GM12878 (cell line): ENCODE results near the gene RNLS. TPM values are rescaled to one million over a fixed set of nuclear protein-coding genes. Genes with fewer than 3 reads are reported as not detected.
A peak's percentile ranks its signal among the peaks of the same experiment; 100 is the strongest.

Source experiments
- ATAC-seq: fragments of 200-7000 bp; cut with Tn5 transposase; 3 replicates; pipeline ENCODE4 v1.9.1; 2020; ENCODE audit warnings: mild to moderate bottlenecking, moderate library complexity
- BruUV-seq: library from RNA; stranded (reverse); fragments of 400-500 nt; replicated peaks from 2 replicates; lab custom pipeline; 2021; lab: Mats Ljungman, UMichigan
- CTCF ChIA-PET: fragments of 300-600 bp; sonication (Branson Sonifier 250); formaldehyde crosslinking; extraction: SDS; loops from one replicate; lab custom pipeline; 2021; ENCODE audit warnings: inconsistent platforms; lab: Yijun Ruan, JAX
- POLR2A ChIA-PET: fragments of 350-600 bp; formaldehyde crosslinking; extraction: SDS; loops from one replicate; lab custom pipeline; 2021; ENCODE audit warnings: inconsistent platforms; lab: Charles Lee
- RAD21 ChIA-PET: fragments of 300-600 bp; sonication (Branson Sonifier 250); formaldehyde crosslinking; loops from one replicate; lab custom pipeline; 2023; ENCODE audit warnings: antibody characterized with exemption; ENCODE audit not compliant: unreplicated experiment; lab: Charles Lee
- SMC1A ChIA-PET: fragments of 300-600 bp; sonication (Branson Sonifier 250); formaldehyde crosslinking; loops from one replicate; lab custom pipeline; 2023; ENCODE audit not compliant: unreplicated experiment, uncharacterized antibody; lab: Charles Lee
- DNase-seq: peaks from one replicate; pipeline ENCODE4 v3.0.0-alpha.2; 2011; ENCODE audit warnings: low read depth, low spot score
- FAIRE-seq: peaks from 3 replicates; lab custom pipeline; 2011; peaks lifted over from hg19 to GRCh38; lab: Jason Lieb, UNC
- H2AFZ ChIP-seq: 2 replicates; pipeline ENCODE4 v1.6.0; 2011; ENCODE audit warnings: low read depth, low read length, control low read depth; ENCODE audit not compliant: control insufficient read depth
- H3K27ac ChIP-seq: 2 replicates; pipeline ENCODE4 v1.5.1; 2011; ENCODE audit warnings: control low read depth; ENCODE audit not compliant: control insufficient read depth, insufficient read depth
- H3K27me3 ChIP-seq, 2 experiments: replicated peaks in 1 of 2; 2 replicates each; pipeline versions ENCODE4 v1.6.0 to v1.6.1; 2011; ENCODE audit warnings: low read length in 1 of 2; ENCODE audit not compliant: control insufficient read depth in 2 of 2, insufficient read depth in 2 of 2
- H3K36me3 ChIP-seq, 2 experiments: 2 replicates each; pipeline ENCODE4 v1.5.1; 2011; ENCODE audit warnings: low read length in 1 of 2; ENCODE audit not compliant: control insufficient read depth in 2 of 2, insufficient read depth in 2 of 2
- H3K4me1 ChIP-seq: 2 replicates; pipeline ENCODE4 v1.6.1; 2011; ENCODE audit warnings: mild to moderate bottlenecking, low read length, moderate library complexity, mixed read lengths; ENCODE audit not compliant: control insufficient read depth, insufficient read depth
- H3K4me2 ChIP-seq: 2 replicates; pipeline ENCODE4 v1.6.0; 2011; ENCODE audit warnings: control low read depth; ENCODE audit not compliant: control insufficient read depth, insufficient read depth
- H3K4me3 ChIP-seq: fragments of 200-600 bp; sonication (generic); 2 replicates; pipeline ENCODE4 v1.5.1; 2016
- H3K79me2 ChIP-seq: 2 replicates; pipeline ENCODE4 v1.6.0; 2011; ENCODE audit warnings: low read length; ENCODE audit not compliant: control insufficient read depth, insufficient read depth
- H3K9ac ChIP-seq: 2 replicates; pipeline ENCODE4 v1.8.0; 2011; ENCODE audit warnings: low read length, control low read depth, mixed read lengths; ENCODE audit not compliant: control insufficient read depth, insufficient read depth
- H3K9me3 ChIP-seq: replicated peaks from 3 replicates; pipeline ENCODE4 v1.5.1; 2011; ENCODE audit warnings: mild to moderate bottlenecking, low read length; ENCODE audit not compliant: control insufficient read depth, insufficient read depth
- H4K20me1 ChIP-seq: 2 replicates; pipeline ENCODE4 v1.6.0; 2011; ENCODE audit not compliant: control insufficient read depth, insufficient read depth
- CREB1 ChIP-seq: IDR thresholded peaks from 2 replicates; pipeline ENCODE4 v1.6.1; 2012; ENCODE audit warnings: low read depth, mild to moderate bottlenecking, inconsistent platforms
- RAD21 ChIP-seq: IDR thresholded peaks from 2 replicates; pipeline ENCODE4 v1.6.1; 2011; ENCODE audit warnings: mild to moderate bottlenecking, low read depth, low read length, moderate library complexity; ENCODE audit not compliant: insufficient read depth
- ZBTB4 ChIP-seq: fragments of 450-650 bp; formaldehyde crosslinking; IDR thresholded peaks from 2 replicates; pipeline ENCODE4 v1.4.0; 2022; ENCODE audit warnings: mild to moderate bottlenecking, moderate library complexity
- ZBTB40 ChIP-seq: fragments of 450-650 bp; IDR thresholded peaks from 2 replicates; pipeline ENCODE4 v1.6.1; 2016; ENCODE audit warnings: mild to moderate bottlenecking, moderate library complexity, borderline replicate concordance
- WGBS: methylation state at CpG from one replicate; pipeline ENCODE4 v1.1.6; 2016; ENCODE audit warnings: low lambda C conversion rate; ENCODE audit not compliant: insufficient replicate concordance, insufficient coverage; ENCODE audit errors: missing lambda C conversion rate; 5-methylcytosine and 5-hydroxymethylcytosine counted together
- in situ Hi-C: fragments of 300-500 bp; cut with MboI; formaldehyde crosslinking; loops from 9 replicates; pipeline ENCODE4 v1.14.3; 2018; ENCODE audit warnings: mixed read lengths
- intact Hi-C: fragments of 100-400 bp; cut with micrococcal nuclease; formaldehyde crosslinking; loops from one replicate; pipeline ENCODE4 v1.14.2; 2022; ENCODE audit not compliant: unreplicated experiment
- polyA plus RNA-seq, 11 experiments: library from polyadenylated mRNA; depleted of rRNA in 4 of 11; unstranded in 6 of 11; stranded (reverse) in 5 of 11; fragments of >200 nt; fragmentation: Nextera tagmentation in 4 of 11; fragmentation: Illumina TruSeq in 1 of 11; extraction: Ambion mirVana in 4 of 11; extraction: Trizol in 1 of 11; gene quantifications; 1 replicate in 1 of 11; 2 replicates in 10 of 11; pipeline versions ENCODE4 v1.2.1 to v1.2.3, GENCODE V29; 2011 to 2016; ENCODE audit warnings: inconsistent platforms in 2 of 11, missing spikeins in 2 of 11, low read depth in 1 of 11
- total RNA-seq, 4 experiments: library from RNA; depleted of rRNA in 3 of 4; stranded (reverse); fragments of >200 nt in 3 of 4; fragmentation: Illumina TruSeq in 1 of 4; extraction: Trizol in 1 of 4; gene quantifications; 2 replicates each; pipeline versions ENCODE4 v1.2.1 to v1.2.3, GENCODE V29; 2013 to 2021

Gene RNLS
- total and polyA plus RNA-seq, 10 of the 15 experiments (the other 5 are each of a cell fraction or from before 2014, with no cell fraction given) = 3.4 to 6.7 (median 4.6) TPM

- TF ChIP-seq ZBTB4 (CRISPR knock-in tag) (no peak), CREB1 (no peak)
These were observed 239.2 kb downstream of the RNLS start (continued) for GRCh38 chr10:88343761-88344484.

GRCh38 chr10:88342733-88343310 is 240.3 kb downstream of the RNLS start:
- BruUV-seq = no TSS peak
- Histone ChIP-seq H3K9ac (no peak overlapping the region), H2AFZ (no peak overlapping the region), H3K4me3 (no peak overlapping the region), H3K4me2 (no peak overlapping the region), H3K27me3 (no peaks in the 10 kb centered on the region), H3K27ac (no peak overlapping the region), H4K20me1 (no peaks in the 10 kb centered on the region), H3K36me3 (no peaks in the 10 kb centered on the region), H3K79me2 (no peaks in the 10 kb centered on the region), H3K9me3 (no peaks in the 10 kb centered on the region), H3K4me1 (peaks cover 3% of the 10 kb centered on the region; the same call in 1 of the 2 replicates)
- FAIRE-seq (peak; percentile 23), ATAC-seq (no peak), DNase-seq (no peak)
- POLR2A ChIA-PET = no interaction called here
- intact Hi-C loops = no loop called here
- SMC1A ChIA-PET = interaction anchor here (0.7 to 1.6 kb wide), 9 partner anchors 11 to 46 kb away, joined by 3 to 4 read pairs (median 3); no protein-coding TSS in a partner anchor
- CTCF ChIA-PET = no interaction called here
- in situ Hi-C loops = no loop called here
- TF ChIP-seq ZBTB40 (peak; percentile 73), RAD21 (no peak)
- 59% methylated on average over 3 of the region's 3 CpGs for whole genome bisulfite sequencing
- RAD21 ChIA-PET = interaction anchor here (1.0 kb wide), 1 partner anchor 44 kb away, joined by 3 read pairs; no protein-coding TSS in a partner anchor
